ENCODE results near the gene SLC17A6.

- no peak for TF ChIP-seq CTCF (IDR thresholded peaks at IDR 0.05 in 8 of 11, conservative IDR thresholded peaks at IDR 0.05 in 3 of 11)
- TF ChIP-seq POLR2A (IDR thresholded peaks at IDR 0.05): no peak
Observed at GRCh38 chr11:22340701-22341587, 2.8 kb downstream of the SLC17A6 start.
